HCT116 (cell line): ENCODE results near the gene RNF215. TPM values are rescaled to one million over a fixed set of nuclear protein-coding genes. Genes with fewer than 3 reads are reported as not detected.

Source experiments
- ATAC-seq: fragments of 200-7000 bp; cut with Tn5 transposase; 2 replicates; pipeline ENCODE4 v1.9.1; 2020; ENCODE audit warnings: mild to moderate bottlenecking, moderate library complexity
- BruUV-seq: library from RNA; stranded (reverse); fragments of 400-500 nt; replicated peaks from 2 replicates; lab custom pipeline; 2021; lab: Mats Ljungman, UMichigan
- CTCF ChIA-PET: fragments of 300-600 bp; sonication (Branson Sonifier 250); formaldehyde crosslinking; loops from one replicate; lab custom pipeline; 2021; ENCODE audit warnings: antibody characterized with exemption; lab: Charles Lee
- POLR2A ChIA-PET: fragments of 300-600, 350-600 bp; sonication (Branson Sonifier 250); formaldehyde crosslinking; loops from one replicate; lab custom pipeline; 2021; ENCODE audit warnings: antibody characterized with exemption; lab: Charles Lee
- RAD21 ChIA-PET, 2 experiments: fragments of 300-600 bp; sonication (Branson Sonifier 250); formaldehyde crosslinking; loops; one replicate each; lab custom pipeline; 2023; ENCODE audit warnings: low total read pairs in 2 of 2; ENCODE audit not compliant: uncharacterized antibody in 2 of 2, unreplicated experiment in 2 of 2, low non-redundant PET in 1 of 2; lab: Charles Lee
- DNase-seq: peaks from one replicate; pipeline ENCODE4 v3.0.0-alpha.2; 2010; ENCODE audit warnings: low read depth, low spot score
- H2AFZ ChIP-seq: fragments of 200-600 bp; shearing (Covaris generic), sonication (generic); 2 replicates; pipeline ENCODE4 v1.6.1; 2017; ENCODE audit warnings: low read depth, mixed run types, mixed read lengths, antibody characterized with exemption, low read length; ENCODE audit not compliant: poor library complexity, severe bottlenecking
- H3K27ac ChIP-seq: 2 replicates; pipeline ENCODE4 v1.5.1; 2012; ENCODE audit warnings: low read depth, low read length
- H3K27me3 ChIP-seq: fragments of 200-600 bp; sonication (generic); 2 replicates; pipeline ENCODE4 v1.6.1; 2016; ENCODE audit warnings: mixed run types, low read length, mixed read lengths; ENCODE audit not compliant: insufficient read depth
- H3K36me3 ChIP-seq, 2 experiments: fragments of 200-500 bp in 1 of 2; fragments of 200-600 bp in 1 of 2; sonication (Bioruptor generic) in 1 of 2; sonication (generic) in 1 of 2; 2 replicates each; pipeline versions ENCODE4 v1.5.1 to v1.6.1; 2014 to 2016; ENCODE audit warnings: low read length in 2 of 2, inconsistent platforms in 1 of 2, mixed read lengths in 1 of 2, mixed run types in 1 of 2; ENCODE audit not compliant: insufficient read depth in 2 of 2, control insufficient read depth in 1 of 2
- H3K4me1 ChIP-seq, 2 experiments: fragments of 200-600 bp in 1 of 2; sonication (generic) in 1 of 2; 2 replicates each; pipeline versions ENCODE4 v1.5.1 to v1.6.1; 2012 to 2017; ENCODE audit warnings: low read length in 2 of 2, inconsistent platforms in 1 of 2, mild to moderate bottlenecking in 1 of 2, mixed read lengths in 1 of 2, mixed run types in 1 of 2, moderate library complexity in 1 of 2; ENCODE audit not compliant: insufficient read depth in 2 of 2, control insufficient read depth in 1 of 2
- H3K4me2 ChIP-seq: fragments of 200-600 bp; sonication (generic); 2 replicates; pipeline ENCODE4 v1.6.1; 2017; ENCODE audit warnings: mixed run types, low read length, mixed read lengths
- H3K4me3 ChIP-seq, 2 experiments: fragments of 200-600 bp in 1 of 2; sonication (generic) in 1 of 2; replicated peaks in 1 of 2; 2 replicates each; pipeline ENCODE4 v1.5.1; 2011 to 2016; ENCODE audit warnings: low read length in 2 of 2, control low read depth in 1 of 2, low read depth in 1 of 2, mild to moderate bottlenecking in 1 of 2, mixed read lengths in 1 of 2, mixed run types in 1 of 2
- H3K79me2 ChIP-seq: fragments of 200-600 bp; sonication (generic); 2 replicates; pipeline ENCODE4 v1.6.1; 2017; ENCODE audit warnings: mild to moderate bottlenecking, mixed run types, low read length, moderate library complexity, mixed read lengths; ENCODE audit not compliant: insufficient read depth
- H3K9ac ChIP-seq: fragments of 200-600 bp; sonication (generic); 2 replicates; pipeline ENCODE4 v1.6.1; 2016; ENCODE audit warnings: low read length, mixed read lengths
- H3K9me2 ChIP-seq: fragments of 200-600 bp; sonication (generic), shearing (Covaris generic); 2 replicates; pipeline ENCODE4 v1.6.1; 2017; ENCODE audit warnings: mixed run types, mild to moderate bottlenecking, moderate library complexity; ENCODE audit not compliant: insufficient read depth
- H3K9me3 ChIP-seq, 2 experiments: fragments of 200-500 bp in 1 of 2; fragments of 200-600 bp in 1 of 2; sonication (Bioruptor generic) in 1 of 2; sonication (generic) in 1 of 2; 2 replicates each; pipeline ENCODE4 v1.6.1; 2014 to 2017; ENCODE audit warnings: low read length in 2 of 2, mixed read lengths in 2 of 2, inconsistent platforms in 1 of 2, low read depth in 1 of 2, mild to moderate bottlenecking in 1 of 2, mixed run types in 1 of 2, moderate library complexity in 1 of 2; ENCODE audit not compliant: control insufficient read depth in 1 of 2, insufficient read depth in 1 of 2
- H4K20me1 ChIP-seq: fragments of 200-600 bp; sonication (generic), shearing (Covaris generic); 2 replicates; pipeline ENCODE4 v1.6.1; 2017; ENCODE audit warnings: mixed run types, mild to moderate bottlenecking, moderate library complexity; ENCODE audit not compliant: insufficient read depth
- CBX3 ChIP-seq: IDR thresholded peaks from 2 replicates; pipeline ENCODE4 v1.6.1; 2012; ENCODE audit warnings: low read depth
- CEBPB ChIP-seq: IDR thresholded peaks from 2 replicates; pipeline ENCODE4 v1.6.1; 2012; ENCODE audit warnings: low read depth
- ELF1 ChIP-seq: IDR thresholded peaks from 2 replicates; pipeline ENCODE4 v1.6.1; 2012; ENCODE audit warnings: low read depth, borderline replicate concordance
- EZH2 ChIP-seq: fragments of 200-600 bp; sonication (generic); IDR thresholded peaks from 2 replicates; pipeline ENCODE4 v1.6.1; 2017; ENCODE audit warnings: antibody characterized with exemption, mixed run types
- JUND ChIP-seq: IDR thresholded peaks from 2 replicates; pipeline ENCODE4 v1.6.1; 2012
- POLR2A ChIP-seq: IDR thresholded peaks from 2 replicates; pipeline ENCODE4 v1.7.0; 2011; ENCODE audit warnings: borderline replicate concordance; ENCODE audit not compliant: insufficient read depth, insufficient read length; ENCODE audit errors: extremely low read depth
- POLR2AphosphoS5 ChIP-seq: IDR thresholded peaks from 2 replicates; pipeline ENCODE4 v1.6.1; 2011; ENCODE audit warnings: mild to moderate bottlenecking, low read depth, low read length, moderate library complexity
- RAD21 ChIP-seq: IDR thresholded peaks from 2 replicates; pipeline ENCODE4 v1.6.1; 2012; ENCODE audit warnings: low read depth, mild to moderate bottlenecking
- SIN3A ChIP-seq: IDR thresholded peaks from 2 replicates; pipeline ENCODE4 v1.6.1; 2012; ENCODE audit warnings: low read depth
- YY1 ChIP-seq: IDR thresholded peaks from 2 replicates; pipeline ENCODE4 v1.6.1; 2011; ENCODE audit warnings: low read length, low read depth, moderate library complexity, mild to moderate bottlenecking; ENCODE audit not compliant: insufficient replicate concordance; ENCODE audit errors: extremely low read depth
- intact Hi-C: fragments of 100-400 bp; cut with micrococcal nuclease; formaldehyde crosslinking; loops from 2 replicates; pipeline ENCODE4 v1.10.0; 2022
- total RNA-seq: library from RNA; stranded (reverse); gene quantifications from one replicate; pipeline ENCODE4 v1.2.1, GENCODE V29; 2021; ENCODE audit not compliant: unreplicated experiment
- TF ChIP-seq, protein P1 (sequence below): IDR thresholded peaks from 2 replicates; pipeline ENCODE4 v1.6.1; 2012
- TF ChIP-seq, protein P2 (sequence below): IDR thresholded peaks from 2 replicates; pipeline ENCODE4 v1.6.1; 2011; ENCODE audit warnings: mild to moderate bottlenecking, low read length, moderate library complexity; ENCODE audit not compliant: insufficient replicate concordance; ENCODE audit errors: extremely low read depth

Gene RNF215
- total RNA-seq, 1 experiment from 2014 or later = 20.2 TPM

DNA sequence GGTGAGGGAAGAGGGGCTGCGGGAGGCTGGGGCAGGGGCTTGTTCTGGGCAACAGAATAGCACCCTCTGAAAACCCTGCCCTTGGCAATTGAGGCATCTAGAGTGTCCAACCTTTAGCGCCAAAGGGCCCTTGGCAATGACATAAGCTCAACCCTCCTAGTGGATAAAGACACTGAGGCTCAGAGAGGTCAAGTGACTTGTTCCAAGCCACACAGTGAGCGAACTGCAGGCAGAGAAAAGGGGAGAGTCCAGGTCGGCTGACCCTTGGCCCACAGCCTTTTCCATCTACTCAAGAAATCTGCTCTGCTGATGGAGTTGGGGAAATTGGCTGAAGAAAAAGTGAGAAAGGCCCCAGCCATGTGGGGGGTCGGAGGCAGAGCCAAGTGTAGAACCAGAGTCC, 12.5 kb upstream of the RNF215 start:
- Histone ChIP-seq H3K9me3 (no peaks in the 10 kb centered on the region), H3K4me2 (no peak overlapping the region), H3K79me2 (peaks cover 49% of the 10 kb centered on the region), H2AFZ (no peak overlapping the region), H3K4me3 (no peak overlapping the region), H4K20me1 (no peaks in the 10 kb centered on the region), H3K9me2 (no peaks in the 10 kb centered on the region), H3K27me3 (no peaks in the 10 kb centered on the region), H3K9ac (no peak overlapping the region), H3K4me1 (peaks cover 19 to 45% of the 10 kb centered on the region in 2 experiments; a peak in 3 of 4 replicates), H3K27ac (no peak overlapping the region), H3K36me3 (peaks cover 0 to 19% of the 10 kb centered on the region in 2 experiments; a peak in 2 of 4 replicates)
- ATAC-seq = no peak
- BruUV-seq = no TSS peak
- ChIA-PET CTCF (interaction anchor here (2.2 kb wide), 1 partner anchor 12 kb away, joined by 6 read pairs; the partner anchor contains the start of gene RNF215), POLR2A (no interaction called here), RAD21 (no interaction called here)
- DNase-seq = no peak
- TF ChIP-seq CBX3 (no peak), POLR2A (no peak), CEBPB (no peak), SIN3A (no peak), POLR2AphosphoS5 (no peak), RAD21 (no peak), ELF1 (no peak), EZH2 (no peak), YY1 (no peak), JUND (no peak)
- TF ChIP-seq, protein P1, sequence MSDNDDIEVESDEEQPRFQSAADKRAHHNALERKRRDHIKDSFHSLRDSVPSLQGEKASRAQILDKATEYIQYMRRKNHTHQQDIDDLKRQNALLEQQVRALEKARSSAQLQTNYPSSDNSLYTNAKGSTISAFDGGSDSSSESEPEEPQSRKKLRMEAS = no peak
- TF ChIP-seq, protein P2, sequence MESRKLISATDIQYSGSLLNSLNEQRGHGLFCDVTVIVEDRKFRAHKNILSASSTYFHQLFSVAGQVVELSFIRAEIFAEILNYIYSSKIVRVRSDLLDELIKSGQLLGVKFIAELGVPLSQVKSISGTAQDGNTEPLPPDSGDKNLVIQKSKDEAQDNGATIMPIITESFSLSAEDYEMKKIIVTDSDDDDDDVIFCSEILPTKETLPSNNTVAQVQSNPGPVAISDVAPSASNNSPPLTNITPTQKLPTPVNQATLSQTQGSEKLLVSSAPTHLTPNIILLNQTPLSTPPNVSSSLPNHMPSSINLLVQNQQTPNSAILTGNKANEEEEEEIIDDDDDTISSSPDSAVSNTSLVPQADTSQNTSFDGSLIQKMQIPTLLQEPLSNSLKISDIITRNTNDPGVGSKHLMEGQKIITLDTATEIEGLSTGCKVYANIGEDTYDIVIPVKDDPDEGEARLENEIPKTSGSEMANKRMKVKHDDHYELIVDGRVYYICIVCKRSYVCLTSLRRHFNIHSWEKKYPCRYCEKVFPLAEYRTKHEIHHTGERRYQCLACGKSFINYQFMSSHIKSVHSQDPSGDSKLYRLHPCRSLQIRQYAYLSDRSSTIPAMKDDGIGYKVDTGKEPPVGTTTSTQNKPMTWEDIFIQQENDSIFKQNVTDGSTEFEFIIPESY = no peak
- intact Hi-C loops = no loop called here
